GM12874 (cell line): ENCODE results near the gene SKOR1.

ENCODE experiments used
- TF ChIP-seq, protein P1 (sequence below): IDR thresholded peaks from 2 replicates; pipeline ENCODE4 v1.5.1; 2011; ENCODE audit warnings: low read depth, mild to moderate bottlenecking, control low read depth, low read length, moderate library complexity; ENCODE audit not compliant: insufficient read depth

SKOR1 gene

DNA sequence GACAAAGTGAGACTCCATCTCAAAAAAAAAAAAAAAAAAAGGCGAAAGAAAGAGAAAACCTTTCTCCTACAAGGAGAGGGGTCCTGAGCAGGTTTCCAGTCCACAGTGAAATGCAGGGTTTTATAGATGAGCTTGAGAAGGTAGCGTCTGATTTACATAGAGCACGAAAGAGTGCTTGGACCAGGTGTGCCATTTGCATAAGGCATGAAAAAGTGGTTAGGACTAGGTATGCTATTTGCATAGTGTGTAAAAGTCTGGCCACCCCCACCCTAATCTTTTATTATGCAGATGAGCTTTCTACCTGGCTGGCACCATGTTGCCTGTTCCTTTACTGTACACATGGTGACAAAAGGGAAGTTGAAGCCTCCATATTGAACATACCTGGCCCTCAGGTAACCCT is 28.1 kb downstream of the SKOR1 start:
- TF ChIP-seq, protein P1, sequence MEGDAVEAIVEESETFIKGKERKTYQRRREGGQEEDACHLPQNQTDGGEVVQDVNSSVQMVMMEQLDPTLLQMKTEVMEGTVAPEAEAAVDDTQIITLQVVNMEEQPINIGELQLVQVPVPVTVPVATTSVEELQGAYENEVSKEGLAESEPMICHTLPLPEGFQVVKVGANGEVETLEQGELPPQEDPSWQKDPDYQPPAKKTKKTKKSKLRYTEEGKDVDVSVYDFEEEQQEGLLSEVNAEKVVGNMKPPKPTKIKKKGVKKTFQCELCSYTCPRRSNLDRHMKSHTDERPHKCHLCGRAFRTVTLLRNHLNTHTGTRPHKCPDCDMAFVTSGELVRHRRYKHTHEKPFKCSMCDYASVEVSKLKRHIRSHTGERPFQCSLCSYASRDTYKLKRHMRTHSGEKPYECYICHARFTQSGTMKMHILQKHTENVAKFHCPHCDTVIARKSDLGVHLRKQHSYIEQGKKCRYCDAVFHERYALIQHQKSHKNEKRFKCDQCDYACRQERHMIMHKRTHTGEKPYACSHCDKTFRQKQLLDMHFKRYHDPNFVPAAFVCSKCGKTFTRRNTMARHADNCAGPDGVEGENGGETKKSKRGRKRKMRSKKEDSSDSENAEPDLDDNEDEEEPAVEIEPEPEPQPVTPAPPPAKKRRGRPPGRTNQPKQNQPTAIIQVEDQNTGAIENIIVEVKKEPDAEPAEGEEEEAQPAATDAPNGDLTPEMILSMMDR = no peak

DNA sequence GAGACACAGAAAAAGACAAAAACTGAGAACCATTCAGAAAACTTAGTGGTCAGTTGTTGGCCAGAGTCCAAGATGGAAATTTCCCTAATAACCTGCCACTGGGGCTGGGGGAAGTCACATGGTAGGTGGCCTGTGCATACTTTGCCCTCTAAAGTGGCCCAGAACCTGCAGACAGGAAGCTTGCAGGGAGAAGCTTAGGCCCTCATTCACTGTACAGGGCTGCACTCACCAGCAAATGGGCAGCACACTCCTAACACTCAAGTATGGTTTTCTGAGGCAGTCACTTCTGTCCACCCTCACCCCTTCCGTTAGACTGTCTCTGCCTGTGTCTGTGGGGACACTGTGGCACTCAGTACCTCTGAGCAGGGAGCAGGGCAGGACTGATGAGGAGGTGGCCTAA is 29.0 kb downstream of the SKOR1 start:
- TF ChIP-seq, protein P1 = no peak

DNA sequence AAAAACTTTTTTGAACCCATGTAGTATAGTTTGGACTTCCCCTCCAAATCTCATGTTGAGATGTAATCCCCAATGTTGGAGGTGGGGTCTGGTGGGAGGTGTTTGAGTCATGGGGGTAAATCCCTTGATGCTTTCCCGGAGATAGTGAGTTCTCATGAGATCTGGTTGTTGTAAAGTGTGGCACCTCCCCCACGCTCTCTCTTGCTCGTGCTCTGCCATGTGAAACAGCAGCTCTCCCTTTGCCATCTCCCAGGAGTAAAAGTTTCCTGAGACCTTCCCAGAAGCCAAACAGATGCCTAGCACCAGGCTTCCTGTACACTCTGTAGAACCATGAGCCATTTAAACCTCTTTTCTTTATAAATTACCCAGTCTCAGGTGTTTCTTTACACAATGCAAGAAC is 30.5 kb downstream of the SKOR1 start:
- TF ChIP-seq, protein P1 = no peak

DNA sequence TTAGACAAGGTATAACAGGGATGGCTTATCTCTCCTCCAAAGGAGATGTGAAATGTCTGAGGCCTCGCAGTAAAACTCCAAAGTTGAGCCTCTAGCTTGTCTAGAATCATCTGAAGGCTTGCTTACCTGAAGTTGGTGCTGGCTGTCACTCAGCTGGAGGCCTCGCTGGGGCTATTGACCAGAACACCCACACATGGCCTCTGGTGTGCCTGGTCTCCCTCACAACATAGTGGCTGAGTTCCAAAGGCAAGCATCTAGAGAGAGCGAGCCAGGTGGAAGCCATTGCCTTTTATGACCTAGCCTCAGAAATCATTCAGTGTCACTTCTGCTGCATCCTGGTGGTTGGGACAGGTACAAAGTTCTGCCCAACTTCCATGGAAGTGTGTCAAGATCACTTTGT is 31.9 kb downstream of the SKOR1 start:
- TF ChIP-seq, protein P1 = no peak

DNA sequence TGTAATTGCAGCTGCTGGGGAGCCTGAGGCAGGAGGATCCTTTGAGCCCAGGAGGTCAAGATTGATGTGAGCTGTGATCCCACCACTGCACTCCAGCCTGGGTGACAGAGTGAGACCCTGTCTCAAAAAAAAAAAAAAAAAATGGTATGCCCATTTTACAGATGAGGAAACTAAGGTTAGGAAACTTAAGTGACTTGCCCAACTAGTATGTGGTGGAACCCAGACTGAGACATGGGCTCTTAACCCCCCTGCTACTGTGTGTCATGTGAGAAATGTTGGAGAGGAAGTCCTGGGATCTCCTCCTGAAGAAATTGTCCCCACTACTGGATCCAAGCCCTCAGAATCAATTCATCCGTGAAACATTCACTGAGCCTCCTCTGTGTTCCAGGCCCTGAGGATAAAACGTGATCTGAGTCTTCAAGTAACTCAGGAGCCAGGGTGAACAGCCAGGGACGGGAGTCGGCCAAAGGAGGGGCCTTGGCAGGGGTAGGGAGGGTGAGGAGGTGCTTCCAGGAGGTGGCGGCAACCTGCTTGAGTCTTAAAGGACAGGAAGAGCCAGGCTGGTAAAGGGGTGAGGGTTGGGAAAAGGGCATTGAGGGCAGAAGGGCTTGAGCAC is 34.1 kb downstream of the SKOR1 start:
- TF ChIP-seq, protein P1 = no peak

DNA sequence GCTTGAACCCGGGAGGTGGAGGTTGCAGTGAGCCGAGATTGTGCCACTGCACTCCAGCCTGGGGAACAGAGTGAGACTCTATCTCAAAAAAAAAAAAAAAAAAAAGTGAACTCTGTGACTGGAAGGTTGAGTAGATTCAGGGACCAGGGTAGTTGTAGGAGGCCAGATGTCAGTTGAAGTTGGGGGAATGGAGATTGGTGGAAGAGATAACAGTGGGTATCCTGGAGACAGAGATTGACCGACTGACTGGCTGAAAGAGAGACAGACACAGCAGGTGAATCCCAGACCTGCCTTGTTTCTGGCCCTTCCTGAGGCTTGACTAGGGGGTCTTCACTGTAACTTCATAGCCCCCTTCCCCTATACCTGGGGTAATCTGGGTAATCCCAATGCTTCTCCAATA is 36.7 kb downstream of the SKOR1 start:
- TF ChIP-seq, protein P1 = no peak

DNA sequence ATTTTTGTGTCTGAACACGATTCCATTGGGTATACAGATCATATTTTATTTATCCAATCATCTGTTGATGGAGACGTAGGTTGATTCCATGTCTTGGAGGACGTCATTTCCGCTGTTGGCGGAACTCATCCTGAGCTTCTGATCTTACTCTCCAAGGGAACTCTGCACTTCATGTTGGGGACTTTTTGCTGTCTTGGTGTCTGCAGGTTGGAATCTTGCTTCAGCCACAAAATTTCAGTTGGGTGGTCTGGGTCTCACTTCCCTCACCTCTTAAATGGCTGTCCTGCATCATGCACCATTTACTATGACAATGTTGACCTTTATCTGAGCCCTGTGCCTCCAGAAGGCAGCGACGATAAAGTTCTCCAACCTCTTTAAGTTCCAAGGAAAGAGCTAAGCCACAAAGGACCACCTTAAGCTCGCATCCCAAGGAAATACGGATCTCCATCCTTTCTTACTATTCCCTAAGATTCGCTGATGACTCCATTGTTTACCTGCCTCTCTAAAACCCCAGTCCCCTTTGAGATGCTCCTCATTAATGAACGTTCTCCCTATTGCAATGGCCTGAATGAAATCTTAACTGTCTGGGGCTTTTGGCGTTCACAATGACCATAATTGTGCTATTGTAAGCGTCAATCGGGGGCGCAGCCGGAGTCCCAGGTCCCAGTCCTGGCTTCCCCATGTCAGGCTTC is 37.6 kb downstream of the SKOR1 start:
- TF ChIP-seq, protein P1 = no peak
